ENCODE data around the gene CS. TPM values are rescaled to one million over a fixed set of nuclear protein-coding genes. Genes with fewer than 3 reads are reported as not detected.

Gene CS
- polyA plus RNA-seq, 3 donors: 216 to 220 (median 217) TPM

- no peak for DNase-seq (ENCODE audit: low read depth in 3 of 3, low spot score in 2 of 3)
These were observed 77.6 kb downstream of the CS start for GRCh38 chr12:56222531-56222895.

- DNase-seq (ENCODE audit: low read depth in 3 of 3, low spot score in 2 of 3): peak; percentile 94 to 96 (median 95)
These were observed 78.2 kb downstream of the CS start, which contains the start of gene RNF41 for GRCh38 chr12:56221757-56222530. TSS of gene RNF41 (minus strand) at chr12:56221922. CDS start at chr12:56214047, 7,875 bp downstream.

Other genes starting within 250 kb of the CS start
- gene ERBB3, start 220.2 kb downstream of the CS start, polyA plus RNA-seq (ENCODE audit: insufficient read length in 3 of 3): 10 to 100 TPM; 72.3 to 90.7 (median 82.9) TPM
- gene PA2G4, start 195.8 kb downstream of the CS start, polyA plus RNA-seq (ENCODE audit: insufficient read length in 3 of 3): 100 to 1,000 TPM; 171 to 177 (median 175) TPM
- gene RPL41, start 183.7 kb downstream of the CS start, polyA plus RNA-seq (ENCODE audit: insufficient read length in 3 of 3): 1,000 to 10,000 TPM; 5,478 to 6,026 (median 6,015) TPM
- 1 to 10 TPM; 5.8 to 6.3 (median 6.1) TPM for gene ZC3H10, start 182.1 kb downstream of the CS start, polyA plus RNA-seq (ENCODE audit: insufficient read length in 3 of 3)
- gene ESYT1, start 172.1 kb downstream of the CS start, polyA plus RNA-seq (ENCODE audit: insufficient read length in 3 of 3): 10 to 100 TPM; 75.1 to 82.9 (median 77.6) TPM
- gene MYL6B, start 147.7 kb downstream of the CS start, polyA plus RNA-seq (ENCODE audit: insufficient read length in 3 of 3): 100 to 1,000 TPM; 176 to 177 (median 176) TPM
- gene MYL6, start 142.0 kb downstream of the CS start, polyA plus RNA-seq (ENCODE audit: insufficient read length in 3 of 3): 1,000 to 10,000 TPM; 2,228 to 2,441 (median 2,313) TPM
- gene SMARCC2, start 110.8 kb downstream of the CS start, polyA plus RNA-seq (ENCODE audit: insufficient read length in 3 of 3): 100 to 1,000 TPM; 112 to 131 (median 118) TPM
- gene RNF41, start 78.4 kb downstream of the CS start, polyA plus RNA-seq (ENCODE audit: insufficient read length in 3 of 3): 10 to 100 TPM; 44.8 to 48.4 (median 46.7) TPM
- gene NABP2, start 76.0 kb downstream of the CS start, polyA plus RNA-seq (ENCODE audit: insufficient read length in 3 of 3): 10 to 100 TPM; 26.1 to 31.5 (median 29.5) TPM
- 10 to 100 TPM; 36.0 to 50.3 (median 49.2) TPM for gene SLC39A5, start 70.3 kb downstream of the CS start, polyA plus RNA-seq (ENCODE audit: insufficient read length in 3 of 3)
- gene ANKRD52, start 41.9 kb downstream of the CS start, polyA plus RNA-seq (ENCODE audit: insufficient read length in 3 of 3): 10 to 100 TPM; 24.9 to 27.2 (median 25.2) TPM
- 10 to 100 TPM; 16.6 to 19.6 (median 16.8) TPM for gene COQ10A, start 33.4 kb downstream of the CS start, polyA plus RNA-seq (ENCODE audit: insufficient read length in 3 of 3)
- 100 to 1,000 TPM; 155 to 171 (median 163) TPM for gene CNPY2, start 15.7 kb upstream of the CS start, polyA plus RNA-seq (ENCODE audit: insufficient read length in 3 of 3)
- 10 to 100 TPM; 73.1 to 89.8 (median 75.8) TPM for gene PAN2, start 33.7 kb upstream of the CS start, polyA plus RNA-seq (ENCODE audit: insufficient read length in 3 of 3)
- gene IL23A, start 38.6 kb upstream of the CS start, polyA plus RNA-seq (ENCODE audit: insufficient read length in 3 of 3): under 1 TPM; 0.58 to 0.82 (median 0.65) TPM
- gene STAT2, start 59.8 kb upstream of the CS start, polyA plus RNA-seq (ENCODE audit: insufficient read length in 3 of 3): 10 to 100 TPM; 78.6 to 87.0 (median 85.2) TPM
- under 1 TPM in 1 of 3 donors, not detected in 2; 0.11 TPM for gene APOF, start 62.5 kb upstream of the CS start, polyA plus RNA-seq (ENCODE audit: insufficient read length in 3 of 3)
- 10 to 100 TPM; 34.8 to 38.2 (median 35.2) TPM for gene TIMELESS, start 149.1 kb upstream of the CS start, polyA plus RNA-seq (ENCODE audit: insufficient read length in 3 of 3)
- under 1 TPM in 1 of 3 donors, not detected in 2; 0.18 TPM for gene MIP, start 154.3 kb upstream of the CS start, polyA plus RNA-seq (ENCODE audit: insufficient read length in 3 of 3)
- 1 to 10 TPM; 3.9 to 4.2 (median 4.1) TPM for gene SPRYD4, start 168.2 kb upstream of the CS start, polyA plus RNA-seq (ENCODE audit: insufficient read length in 3 of 3)
- gene GLS2, start 187.8 kb upstream of the CS start, polyA plus RNA-seq (ENCODE audit: insufficient read length in 3 of 3): 1 to 10 TPM in 2 of 3 donors, under 1 TPM in 1; 0.89 to 1.7 (median 1.1) TPM
- gene RBMS2, start 221.5 kb upstream of the CS start, polyA plus RNA-seq (ENCODE audit: insufficient read length in 3 of 3): 10 to 100 TPM; 40.8 to 48.7 (median 42.5) TPM